A549 (cell line): Measurements from ENCODE around the gene RAP2B.

ENCODE experiments used
- CEBPB ChIP-seq, 2 experiments: fragments of >200 bp in 1 of 2; sonication (Bioruptor Twin) in 1 of 2; formaldehyde crosslinking in 1 of 2; IDR thresholded peaks; 2 replicates each; pipeline ENCODE4 v1.6.1; 2012 to 2016
- CTCF ChIP-seq: fragments of >200 bp; sonication (Bioruptor Twin); formaldehyde crosslinking; IDR thresholded peaks from 3 replicates; pipeline ENCODE4 v1.5.1; 2016
- HDAC2 ChIP-seq: fragments of 200-600 bp; sonication (generic); IDR thresholded peaks from 2 replicates; pipeline ENCODE4 v1.6.1; 2016
- MAX ChIP-seq: IDR thresholded peaks from 2 replicates; pipeline ENCODE4 v1.6.1; 2012
- MAZ ChIP-seq: fragments of 150-350 bp; IDR thresholded peaks from 2 replicates; pipeline ENCODE4 v1.6.1; 2014; ENCODE audit warnings: antibody characterized with exemption, low read depth, low read length, borderline replicate concordance
- MYC ChIP-seq: IDR thresholded peaks from 2 replicates; pipeline ENCODE4 v1.6.1; 2012; ENCODE audit warnings: mild to moderate bottlenecking, inconsistent platforms, low read length, improper control_type of control experiment, borderline replicate concordance
- NFE2L2 ChIP-seq: fragments of 150-350 bp; conservative IDR thresholded peaks from 2 replicates; pipeline ENCODE4 v1.6.1; 2014; ENCODE audit warnings: low read length
- POLR2A ChIP-seq: IDR thresholded peaks from 2 replicates; pipeline ENCODE4 v1.6.1; 2012; ENCODE audit warnings: mild to moderate bottlenecking, low read length
- POLR2AphosphoS2 ChIP-seq: conservative IDR thresholded peaks from 2 replicates; pipeline ENCODE4 v1.6.1; 2012; ENCODE audit warnings: low read length, improper control_type of control experiment, inconsistent platforms
- RCOR1 ChIP-seq: fragments of 150-350 bp; IDR thresholded peaks from 2 replicates; pipeline ENCODE4 v1.6.1; 2014; ENCODE audit warnings: antibody characterized with exemption, low read length, low read depth
- RFX5 ChIP-seq: fragments of 450-650 bp; IDR thresholded peaks from 2 replicates; pipeline ENCODE4 v1.7.1; 2014; ENCODE audit warnings: antibody characterized with exemption, mild to moderate bottlenecking, moderate library complexity
- TP53 ChIP-seq: fragments of 250-450 bp; sonication (Bioruptor Pico); IDR thresholded peaks from 2 replicates; pipeline ENCODE4 v1.5.0; 2021; ENCODE audit warnings: mild to moderate bottlenecking, moderate library complexity

- TF ChIP-seq POLR2A, result no peak
- no peak for TF ChIP-seq RCOR1
- TF ChIP-seq CTCF, result no peak
- no peak for TF ChIP-seq RFX5
- no peak for TF ChIP-seq TP53 (CRISPR knock-in tag)
- no peak for TF ChIP-seq NFE2L2
- no peak for TF ChIP-seq HDAC2
- no peak for TF ChIP-seq POLR2AphosphoS2
- no peak for TF ChIP-seq MAZ
- no peak for TF ChIP-seq CEBPB (IDR thresholded peaks at IDR 0.05)
- TF ChIP-seq MYC, result no peak
- no peak for TF ChIP-seq MAX
Measured at GRCh38 chr3:153169793-153170383, 7.9 kb downstream of the RAP2B start.
